RKO (cell line): ENCODE measurements around the gene HOXD4.

Source experiments
- DNase-seq: peaks from one replicate; pipeline ENCODE4 v3.0.0-alpha.2; 2016; ENCODE audit warnings: low spot score

The HOXD4 gene

GRCh38 chr2:176156807-176157498 is 5.6 kb downstream of the HOXD4 start, which contains the start of gene HOXD3:
Gene HOXD3 (plus strand): TSS chr2:176157307. CDS start chr2:176169115, 11,808 bp downstream.
- peak; percentile 34 for DNase-seq

GRCh38 chr2:176157499-176158185 is 6.3 kb downstream of the HOXD4 start:
- peak; percentile 54 for DNase-seq

GRCh38 chr2:176158186-176158591 is 6.8 kb downstream of the HOXD4 start:
- peak; percentile 32 for DNase-seq

- no peak for DNase-seq
These were observed 7.7 kb downstream of the HOXD4 start for GRCh38 chr2:176158855-176159662.

GRCh38 chr2:176159663-176160250 is 8.4 kb downstream of the HOXD4 start:
- no peak for DNase-seq

GRCh38 chr2:176160251-176160985 is 9.1 kb downstream of the HOXD4 start:
- no peak for DNase-seq

- no peak for DNase-seq
These were observed 9.9 kb downstream of the HOXD4 start for GRCh38 chr2:176160986-176161824.

- DNase-seq, result no peak
These were observed 10.7 kb downstream of the HOXD4 start for GRCh38 chr2:176161825-176162626.

GRCh38 chr2:176162911-176163671 is 11.7 kb downstream of the HOXD4 start:
- no peak for DNase-seq

- no peak for DNase-seq
These were observed 12.3 kb downstream of the HOXD4 start for GRCh38 chr2:176163672-176164056.

GRCh38 chr2:176164201-176164600 is 12.9 kb downstream of the HOXD4 start:
- DNase-seq, result no peak

GRCh38 chr2:176164611-176165369 is 13.4 kb downstream of the HOXD4 start:
- DNase-seq, result no peak

GRCh38 chr2:176165370-176166050 is 14.2 kb downstream of the HOXD4 start:
- DNase-seq, result no peak

GRCh38 chr2:176166272-176166671 is 14.9 kb downstream of the HOXD4 start:
- no peak for DNase-seq

GRCh38 chr2:176167398-176167797 is 16.0 kb downstream of the HOXD4 start:
- DNase-seq, result peak; percentile 39

GRCh38 chr2:176169181-176169580 is 17.8 kb downstream of the HOXD4 start:
- DNase-seq, result no peak

GRCh38 chr2:176169711-176170110 is 18.4 kb downstream of the HOXD4 start:
- no peak for DNase-seq
